ENCODE measurements around the gene VWC2L. TPM values are rescaled to one million over a fixed set of nuclear protein-coding genes. Genes with fewer than 3 reads are reported as not detected.

VWC2L gene
- total RNA-seq, 2 experiments from 2014 or later, result not detected

- Mint-ChIP-seq H3K9me3 (no peaks in the 10 kb centered on the region), H3K36me3 (ENCODE audit: low read depth) (no peaks in the 10 kb centered on the region), H3K4me1 (ENCODE audit: low read depth) (no peaks in the 10 kb centered on the region), H3K27ac (no peak overlapping the region), H3K27me3 (peaks cover 6% of the 10 kb centered on the region), H3K4me3 (no peak overlapping the region)
- ChIA-PET CTCF (no interaction called here), POLR2A (no interaction called here)
- intact Hi-C loops (cut with micrococcal nuclease), result no loop called here
- no peak for TF ChIP-seq CTCF (IDR thresholded peaks at IDR 0.05)
- ATAC-seq (no peak), DNase-seq (no peak)
Observed at GRCh38 chr2:214504599-214505376, 93.9 kb downstream of the VWC2L start.

- no peaks in the 10 kb centered on the region for H3K4me1 Mint-ChIP-seq (ENCODE audit: low read depth)
- ChIA-PET CTCF (no interaction called here), POLR2A (no interaction called here)
- intact Hi-C loops (cut with micrococcal nuclease), result no loop called here
- H3K27me3 Mint-ChIP-seq, result peaks cover 7% of the 10 kb centered on the region
- DNase-seq, result no peak
- no peak overlapping the region for H3K4me3 Mint-ChIP-seq
- no peak overlapping the region for H3K27ac Mint-ChIP-seq
- no peaks in the 10 kb centered on the region for H3K36me3 Mint-ChIP-seq (ENCODE audit: low read depth)
- H3K9me3 Mint-ChIP-seq, result no peaks in the 10 kb centered on the region
- no peak for TF ChIP-seq CTCF (IDR thresholded peaks at IDR 0.05)
- no peak for ATAC-seq
Observed at GRCh38 chr2:214507032-214507431, 96.2 kb downstream of the VWC2L start.

GRCh38 chr2:214514704-214515103 is 103.8 kb downstream of the VWC2L start:
- ChIA-PET POLR2A (no interaction called here), CTCF (no interaction called here)
- Mint-ChIP-seq H3K27me3 (peaks cover 1% of the 10 kb centered on the region), H3K4me1 (ENCODE audit: low read depth) (no peaks in the 10 kb centered on the region), H3K9me3 (no peaks in the 10 kb centered on the region), H3K36me3 (ENCODE audit: low read depth) (no peaks in the 10 kb centered on the region), H3K27ac (no peak overlapping the region), H3K4me3 (no peak overlapping the region)
- TF ChIP-seq CTCF (IDR thresholded peaks at IDR 0.05), result no peak
- no peak for DNase-seq
- no peak for ATAC-seq
- intact Hi-C loops (cut with micrococcal nuclease), result no loop called here

- no peaks in the 10 kb centered on the region for H3K36me3 Mint-ChIP-seq (ENCODE audit: low read depth)
- DNase-seq, result no peak
- ChIA-PET POLR2A (interaction anchor here (0.6 kb wide), 1 partner anchor 1802 kb away, joined by 3 read pairs; no protein-coding TSS in a partner anchor), CTCF (no interaction called here)
- H3K4me3 Mint-ChIP-seq, result no peak overlapping the region
- ATAC-seq, result no peak
- H3K4me1 Mint-ChIP-seq (ENCODE audit: low read depth), result no peaks in the 10 kb centered on the region
- intact Hi-C loops (cut with micrococcal nuclease), result no loop called here
- H3K9me3 Mint-ChIP-seq, result no peaks in the 10 kb centered on the region
- no peak for TF ChIP-seq CTCF (IDR thresholded peaks at IDR 0.05)
- peaks cover 1% of the 10 kb centered on the region for H3K27me3 Mint-ChIP-seq
- no peak overlapping the region for H3K27ac Mint-ChIP-seq
Observed at GRCh38 chr2:214515111-214515510, 104.3 kb downstream of the VWC2L start.

- Mint-ChIP-seq H3K4me3 (no peak overlapping the region), H3K4me1 (ENCODE audit: low read depth) (no peaks in the 10 kb centered on the region), H3K9me3 (no peaks in the 10 kb centered on the region), H3K27me3 (no peaks in the 10 kb centered on the region), H3K36me3 (ENCODE audit: low read depth) (no peaks in the 10 kb centered on the region), H3K27ac (no peak overlapping the region)
- intact Hi-C loops (cut with micrococcal nuclease), result no loop called here
- no peak for DNase-seq
- ATAC-seq, result no peak
- CTCF ChIA-PET, result no interaction called here
- POLR2A ChIA-PET, result no interaction called here
- TF ChIP-seq CTCF (IDR thresholded peaks at IDR 0.05), result no peak
Observed at GRCh38 chr2:214519258-214519818, 108.5 kb downstream of the VWC2L start.
